GM12878 (cell line): ENCODE data around the gene NUDT22. TPM values are rescaled to one million over a fixed set of nuclear protein-coding genes. Genes with fewer than 3 reads are reported as not detected.
A peak's percentile ranks its signal among the peaks of the same experiment; 100 is the strongest.

ENCODE experiments used
- ATAC-seq: fragments of 200-7000 bp; cut with Tn5 transposase; 3 replicates; pipeline ENCODE4 v1.9.1; 2020; ENCODE audit warnings: mild to moderate bottlenecking, moderate library complexity
- BruUV-seq: library from RNA; stranded (reverse); fragments of 400-500 nt; replicated peaks from 2 replicates; lab custom pipeline; 2021; lab: Mats Ljungman, UMichigan
- CTCF ChIA-PET: fragments of 300-600 bp; sonication (Branson Sonifier 250); formaldehyde crosslinking; extraction: SDS; loops from one replicate; lab custom pipeline; 2021; ENCODE audit warnings: inconsistent platforms; lab: Yijun Ruan, JAX
- POLR2A ChIA-PET: fragments of 350-600 bp; formaldehyde crosslinking; extraction: SDS; loops from one replicate; lab custom pipeline; 2021; ENCODE audit warnings: inconsistent platforms; lab: Charles Lee
- RAD21 ChIA-PET: fragments of 300-600 bp; sonication (Branson Sonifier 250); formaldehyde crosslinking; loops from one replicate; lab custom pipeline; 2023; ENCODE audit warnings: antibody characterized with exemption; ENCODE audit not compliant: unreplicated experiment; lab: Charles Lee
- SMC1A ChIA-PET: fragments of 300-600 bp; sonication (Branson Sonifier 250); formaldehyde crosslinking; loops from one replicate; lab custom pipeline; 2023; ENCODE audit not compliant: unreplicated experiment, uncharacterized antibody; lab: Charles Lee
- DNase-seq: peaks from one replicate; pipeline ENCODE4 v3.0.0-alpha.2; 2011; ENCODE audit warnings: low read depth, low spot score
- FAIRE-seq: peaks from 3 replicates; lab custom pipeline; 2011; peaks lifted over from hg19 to GRCh38; lab: Jason Lieb, UNC
- H2AFZ ChIP-seq: 2 replicates; pipeline ENCODE4 v1.6.0; 2011; ENCODE audit warnings: low read depth, low read length, control low read depth; ENCODE audit not compliant: control insufficient read depth
- H3K27ac ChIP-seq: 2 replicates; pipeline ENCODE4 v1.5.1; 2011; ENCODE audit warnings: control low read depth; ENCODE audit not compliant: control insufficient read depth, insufficient read depth
- H3K27me3 ChIP-seq, 2 experiments: replicated peaks in 1 of 2; 2 replicates each; pipeline versions ENCODE4 v1.6.0 to v1.6.1; 2011; ENCODE audit warnings: low read length in 1 of 2; ENCODE audit not compliant: control insufficient read depth in 2 of 2, insufficient read depth in 2 of 2
- H3K36me3 ChIP-seq, 2 experiments: 2 replicates each; pipeline ENCODE4 v1.5.1; 2011; ENCODE audit warnings: low read length in 1 of 2; ENCODE audit not compliant: control insufficient read depth in 2 of 2, insufficient read depth in 2 of 2
- H3K4me1 ChIP-seq: 2 replicates; pipeline ENCODE4 v1.6.1; 2011; ENCODE audit warnings: mild to moderate bottlenecking, low read length, moderate library complexity, mixed read lengths; ENCODE audit not compliant: control insufficient read depth, insufficient read depth
- H3K4me2 ChIP-seq: 2 replicates; pipeline ENCODE4 v1.6.0; 2011; ENCODE audit warnings: control low read depth; ENCODE audit not compliant: control insufficient read depth, insufficient read depth
- H3K4me3 ChIP-seq: fragments of 200-600 bp; sonication (generic); 2 replicates; pipeline ENCODE4 v1.5.1; 2016
- H3K79me2 ChIP-seq: 2 replicates; pipeline ENCODE4 v1.6.0; 2011; ENCODE audit warnings: low read length; ENCODE audit not compliant: control insufficient read depth, insufficient read depth
- H3K9ac ChIP-seq: 2 replicates; pipeline ENCODE4 v1.8.0; 2011; ENCODE audit warnings: low read length, control low read depth, mixed read lengths; ENCODE audit not compliant: control insufficient read depth, insufficient read depth
- H3K9me3 ChIP-seq: replicated peaks from 3 replicates; pipeline ENCODE4 v1.5.1; 2011; ENCODE audit warnings: mild to moderate bottlenecking, low read length; ENCODE audit not compliant: control insufficient read depth, insufficient read depth
- H4K20me1 ChIP-seq: 2 replicates; pipeline ENCODE4 v1.6.0; 2011; ENCODE audit not compliant: control insufficient read depth, insufficient read depth
- CBFB ChIP-seq: IDR thresholded peaks from 2 replicates; pipeline ENCODE4 v1.6.1; 2016; ENCODE audit warnings: antibody characterized with exemption, low read depth
- CBX3 ChIP-seq: fragments of 200-600 bp; sonication (generic); IDR thresholded peaks from 2 replicates; pipeline ENCODE4 v1.6.1; 2016; ENCODE audit warnings: low read depth, borderline replicate concordance
- CHD2 ChIP-seq: IDR thresholded peaks from 2 replicates; pipeline ENCODE4 v1.6.1; 2011; ENCODE audit warnings: low read depth, low read length, improper control_type of control experiment, borderline replicate concordance
- ESRRA ChIP-seq: IDR thresholded peaks from 2 replicates; pipeline ENCODE4 v1.6.1; 2012; ENCODE audit warnings: mild to moderate bottlenecking, low read length, improper control_type of control experiment
- EZH2 ChIP-seq: IDR thresholded peaks from 2 replicates; pipeline ENCODE4 v1.6.1; 2012; ENCODE audit warnings: low read depth, mild to moderate bottlenecking, control low read depth, inconsistent platforms, low read length, borderline replicate concordance; ENCODE audit not compliant: control insufficient read depth
- FOXK2 ChIP-seq: fragments of 450-650 bp; IDR thresholded peaks from 2 replicates; pipeline ENCODE4 v1.6.1; 2017; ENCODE audit warnings: mild to moderate bottlenecking, moderate library complexity
- IKZF2 ChIP-seq, 2 experiments: fragments of 450-650 bp; IDR thresholded peaks; 2 replicates each; pipeline ENCODE4 v1.6.1; 2017; ENCODE audit warnings: mild to moderate bottlenecking in 2 of 2, moderate library complexity in 2 of 2
- NFXL1 ChIP-seq: fragments of 450-650 bp; IDR thresholded peaks from 2 replicates; pipeline ENCODE4 v1.6.1; 2017; ENCODE audit warnings: antibody characterized with exemption, mild to moderate bottlenecking, borderline replicate concordance
- NR2F1 ChIP-seq: fragments of 450-650 bp; conservative IDR thresholded peaks from 2 replicates; pipeline ENCODE4 v1.6.1; 2017; ENCODE audit warnings: mild to moderate bottlenecking
- PAX5 ChIP-seq: IDR thresholded peaks from 2 replicates; pipeline ENCODE4 v1.6.1; 2011; ENCODE audit warnings: low read depth, low read length, borderline replicate concordance
- RELA ChIP-seq: fragments of 450-650 bp; IDR thresholded peaks from 2 replicates; pipeline ENCODE4 v1.8.0; 2014; ENCODE audit warnings: borderline replicate concordance; ENCODE audit not compliant: partially characterized antibody
- SMC3 ChIP-seq: IDR thresholded peaks from 2 replicates; pipeline ENCODE4 v1.6.1; 2011; ENCODE audit warnings: low read length, improper control_type of control experiment, borderline replicate concordance
- SREBF2 ChIP-seq: IDR thresholded peaks from 2 replicates; pipeline ENCODE4 v1.6.1; 2012; ENCODE audit warnings: mild to moderate bottlenecking, low read length
- STAT1 ChIP-seq: fragments of 450-650 bp; conservative IDR thresholded peaks from 2 replicates; pipeline ENCODE4 v1.6.1; 2014; ENCODE audit warnings: antibody characterized with exemption, mild to moderate bottlenecking
- YBX1 ChIP-seq: fragments of 450-650 bp; IDR thresholded peaks from 2 replicates; pipeline ENCODE4 v1.6.1; 2016; ENCODE audit warnings: antibody characterized with exemption
- ZNF274 ChIP-seq: IDR thresholded peaks from one replicate; pipeline ENCODE4 v1.8.0; 2011; ENCODE audit not compliant: insufficient read length, insufficient read depth
- WGBS: methylation state at CpG from one replicate; pipeline ENCODE4 v1.1.6; 2016; ENCODE audit warnings: low lambda C conversion rate; ENCODE audit not compliant: insufficient replicate concordance, insufficient coverage; ENCODE audit errors: missing lambda C conversion rate; 5-methylcytosine and 5-hydroxymethylcytosine counted together
- in situ Hi-C: fragments of 300-500 bp; cut with MboI; formaldehyde crosslinking; loops from 9 replicates; pipeline ENCODE4 v1.14.3; 2018; ENCODE audit warnings: mixed read lengths
- intact Hi-C: fragments of 100-400 bp; cut with micrococcal nuclease; formaldehyde crosslinking; loops from one replicate; pipeline ENCODE4 v1.14.2; 2022; ENCODE audit not compliant: unreplicated experiment
- polyA plus RNA-seq, 11 experiments: library from polyadenylated mRNA; depleted of rRNA in 4 of 11; unstranded in 6 of 11; stranded (reverse) in 5 of 11; fragments of >200 nt; fragmentation: Nextera tagmentation in 4 of 11; fragmentation: Illumina TruSeq in 1 of 11; extraction: Ambion mirVana in 4 of 11; extraction: Trizol in 1 of 11; gene quantifications; 1 replicate in 1 of 11; 2 replicates in 10 of 11; pipeline versions ENCODE4 v1.2.1 to v1.2.3, GENCODE V29; 2011 to 2016; ENCODE audit warnings: inconsistent platforms in 2 of 11, missing spikeins in 2 of 11, low read depth in 1 of 11
- total RNA-seq, 4 experiments: library from RNA; depleted of rRNA in 3 of 4; stranded (reverse); fragments of >200 nt in 3 of 4; fragmentation: Illumina TruSeq in 1 of 4; extraction: Trizol in 1 of 4; gene quantifications; 2 replicates each; pipeline versions ENCODE4 v1.2.1 to v1.2.3, GENCODE V29; 2013 to 2021
- TF ChIP-seq, protein P1 (sequence below): fragments of 450-650 bp; formaldehyde crosslinking; IDR thresholded peaks from 2 replicates; pipeline ENCODE4 v1.4.0; 2020; ENCODE audit warnings: mild to moderate bottlenecking, moderate library complexity
- TF ChIP-seq, protein P2 (sequence below): IDR thresholded peaks from 2 replicates; pipeline ENCODE4 v1.6.1; 2011; ENCODE audit warnings: borderline replicate concordance, low read depth, mild to moderate bottlenecking, moderate library complexity, low read length; ENCODE audit not compliant: insufficient read depth, poor library complexity, severe bottlenecking

Gene NUDT22
- total and polyA plus RNA-seq, 10 of the 15 experiments (the other 5 are each of a cell fraction or from before 2014, with no cell fraction given) = 6.7 to 115 (median 64.7) TPM

DNA sequence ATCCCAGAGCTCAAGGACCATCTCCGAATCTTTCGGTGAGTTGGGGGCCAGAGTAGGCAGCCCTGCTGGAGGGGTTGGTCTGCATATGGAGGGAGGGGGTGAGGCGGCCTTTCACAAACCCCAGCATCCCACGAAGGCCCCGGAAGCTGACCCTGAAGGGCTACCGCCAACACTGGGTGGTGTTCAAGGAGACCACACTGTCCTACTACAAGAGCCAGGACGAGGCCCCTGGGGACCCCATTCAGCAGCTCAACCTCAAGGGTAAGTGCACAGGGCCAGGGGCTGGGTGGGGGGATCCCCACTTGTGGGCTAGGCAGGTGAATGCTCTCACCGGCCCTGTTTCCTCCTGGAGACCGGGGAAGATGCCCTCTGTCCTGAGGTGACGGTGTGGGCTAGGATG lies 6.3 kb upstream of the NUDT22 start:
- Histone ChIP-seq H3K9ac (no peak overlapping the region), H3K4me1 (peaks cover under 1% of the 10 kb centered on the region; the same call in 1 of the 2 replicates), H3K27ac (no peak overlapping the region), H3K9me3 (no peaks in the 10 kb centered on the region), H3K79me2 (peaks cover 2% of the 10 kb centered on the region; the same call in 1 of the 2 replicates), H3K4me3 (no peak overlapping the region), H3K4me2 (no peak overlapping the region), H3K36me3 (peaks cover 27 to 30% of the 10 kb centered on the region in 2 experiments), H3K27me3 (no peaks in the 10 kb centered on the region), H2AFZ (no peak overlapping the region), H4K20me1 (no peaks in the 10 kb centered on the region)
- ChIA-PET CTCF (interaction anchor here (4.2 kb wide), 1 partner anchor 14 kb away, joined by 14 read pairs; the partner anchor contains the start of gene FERMT3), SMC1A (no interaction called here), RAD21 (no interaction called here), POLR2A (interaction anchor here (1.0 to 2.6 kb wide), 2 partner anchors 10 to 13 kb away, joined by 3 to 11 read pairs; partner anchors contain the start of gene FERMT3)
- DNase-seq (no peak), FAIRE-seq (no peak), ATAC-seq (no peak)
- TF ChIP-seq, protein P1, sequence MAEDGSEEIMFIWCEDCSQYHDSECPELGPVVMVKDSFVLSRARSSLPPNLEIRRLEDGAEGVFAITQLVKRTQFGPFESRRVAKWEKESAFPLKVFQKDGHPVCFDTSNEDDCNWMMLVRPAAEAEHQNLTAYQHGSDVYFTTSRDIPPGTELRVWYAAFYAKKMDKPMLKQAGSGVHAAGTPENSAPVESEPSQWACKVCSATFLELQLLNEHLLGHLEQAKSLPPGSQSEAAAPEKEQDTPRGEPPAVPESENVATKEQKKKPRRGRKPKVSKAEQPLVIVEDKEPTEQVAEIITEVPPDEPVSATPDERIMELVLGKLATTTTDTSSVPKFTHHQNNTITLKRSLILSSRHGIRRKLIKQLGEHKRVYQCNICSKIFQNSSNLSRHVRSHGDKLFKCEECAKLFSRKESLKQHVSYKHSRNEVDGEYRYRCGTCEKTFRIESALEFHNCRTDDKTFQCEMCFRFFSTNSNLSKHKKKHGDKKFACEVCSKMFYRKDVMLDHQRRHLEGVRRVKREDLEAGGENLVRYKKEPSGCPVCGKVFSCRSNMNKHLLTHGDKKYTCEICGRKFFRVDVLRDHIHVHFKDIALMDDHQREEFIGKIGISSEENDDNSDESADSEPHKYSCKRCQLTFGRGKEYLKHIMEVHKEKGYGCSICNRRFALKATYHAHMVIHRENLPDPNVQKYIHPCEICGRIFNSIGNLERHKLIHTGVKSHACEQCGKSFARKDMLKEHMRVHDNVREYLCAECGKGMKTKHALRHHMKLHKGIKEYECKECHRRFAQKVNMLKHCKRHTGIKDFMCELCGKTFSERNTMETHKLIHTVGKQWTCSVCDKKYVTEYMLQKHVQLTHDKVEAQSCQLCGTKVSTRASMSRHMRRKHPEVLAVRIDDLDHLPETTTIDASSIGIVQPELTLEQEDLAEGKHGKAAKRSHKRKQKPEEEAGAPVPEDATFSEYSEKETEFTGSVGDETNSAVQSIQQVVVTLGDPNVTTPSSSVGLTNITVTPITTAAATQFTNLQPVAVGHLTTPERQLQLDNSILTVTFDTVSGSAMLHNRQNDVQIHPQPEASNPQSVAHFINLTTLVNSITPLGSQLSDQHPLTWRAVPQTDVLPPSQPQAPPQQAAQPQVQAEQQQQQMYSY = no peak
- TF ChIP-seq YBX1 (no peak), FOXK2 (no peak), CBFB (no peak), EZH2 (no peak), RELA (no peak), CHD2 (no peak), NFXL1 (no peak), CBX3 (no peak), IKZF2 (IDR thresholded peaks at IDR 0.05) (no peak), ESRRA (no peak), ZNF274 (no peak), SREBF2 (no peak), NR2F1 (no peak), SMC3 (no peak), STAT1 (no peak), PAX5 (no peak)
- TF ChIP-seq, protein P2, sequence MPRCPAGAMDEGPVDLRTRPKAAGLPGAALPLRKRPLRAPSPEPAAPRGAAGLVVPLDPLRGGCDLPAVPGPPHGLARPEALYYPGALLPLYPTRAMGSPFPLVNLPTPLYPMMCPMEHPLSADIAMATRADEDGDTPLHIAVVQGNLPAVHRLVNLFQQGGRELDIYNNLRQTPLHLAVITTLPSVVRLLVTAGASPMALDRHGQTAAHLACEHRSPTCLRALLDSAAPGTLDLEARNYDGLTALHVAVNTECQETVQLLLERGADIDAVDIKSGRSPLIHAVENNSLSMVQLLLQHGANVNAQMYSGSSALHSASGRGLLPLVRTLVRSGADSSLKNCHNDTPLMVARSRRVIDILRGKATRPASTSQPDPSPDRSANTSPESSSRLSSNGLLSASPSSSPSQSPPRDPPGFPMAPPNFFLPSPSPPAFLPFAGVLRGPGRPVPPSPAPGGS = no peak
- 79% methylated on average over 10 of the region's 10 CpGs for WGBS
- in situ Hi-C loops (no loop called here), intact Hi-C loops (no loop called here)
- TSS peak; percentile 4 for BruUV-seq
